Ishikawa (cell line): ENCODE data around the gene OXSR1.

Experiments
- CEBPB ChIP-seq: IDR thresholded peaks from 2 replicates; pipeline ENCODE4 v1.6.1; 2012
- CREB1 ChIP-seq: IDR thresholded peaks from 2 replicates; pipeline ENCODE4 v1.6.1; 2012; ENCODE audit warnings: low read depth
- EGR1 ChIP-seq: IDR thresholded peaks from 2 replicates; pipeline ENCODE4 v1.6.1; 2012
- EP300 ChIP-seq: IDR thresholded peaks from 2 replicates; pipeline ENCODE4 v1.6.1; 2012; ENCODE audit warnings: borderline replicate concordance
- FOXM1 ChIP-seq: IDR thresholded peaks from 2 replicates; pipeline ENCODE4 v1.6.1; 2012; ENCODE audit warnings: low read depth, borderline replicate concordance
- MAX ChIP-seq: IDR thresholded peaks from 2 replicates; pipeline ENCODE4 v1.6.1; 2012
- NFIC ChIP-seq: IDR thresholded peaks from 2 replicates; pipeline ENCODE4 v1.6.1; 2012
- RAD21 ChIP-seq: IDR thresholded peaks from 2 replicates; pipeline ENCODE4 v1.6.1; 2012; ENCODE audit warnings: low read depth
- REST ChIP-seq: IDR thresholded peaks from 2 replicates; pipeline ENCODE4 v1.6.1; 2012; ENCODE audit warnings: low read depth, mild to moderate bottlenecking
- TAF1 ChIP-seq: IDR thresholded peaks from 2 replicates; pipeline ENCODE4 v1.6.1; 2012; ENCODE audit warnings: low read depth, mild to moderate bottlenecking
- TCF12 ChIP-seq: IDR thresholded peaks from 2 replicates; pipeline ENCODE4 v1.6.1; 2012; ENCODE audit warnings: low read depth
- TEAD4 ChIP-seq: IDR thresholded peaks from 2 replicates; pipeline ENCODE4 v1.6.1; 2012
- YY1 ChIP-seq: IDR thresholded peaks from 2 replicates; pipeline ENCODE4 v1.6.1; 2012; ENCODE audit warnings: low read depth
- ZBTB7A ChIP-seq: IDR thresholded peaks from 2 replicates; pipeline ENCODE4 v1.6.1; 2012; ENCODE audit warnings: low read depth

GRCh38 chr3:38149708-38150107 lies 15.6 kb upstream of the OXSR1 start:
- TF ChIP-seq ZBTB7A (no peak), REST (no peak), CREB1 (no peak), CEBPB (no peak), RAD21 (no peak), EP300 (no peak), MAX (no peak), EGR1 (no peak), TCF12 (no peak), NFIC (no peak), TEAD4 (no peak), YY1 (no peak), TAF1 (no peak), FOXM1 (no peak)
